ENCODE data around the gene BNIP3.

DNA sequence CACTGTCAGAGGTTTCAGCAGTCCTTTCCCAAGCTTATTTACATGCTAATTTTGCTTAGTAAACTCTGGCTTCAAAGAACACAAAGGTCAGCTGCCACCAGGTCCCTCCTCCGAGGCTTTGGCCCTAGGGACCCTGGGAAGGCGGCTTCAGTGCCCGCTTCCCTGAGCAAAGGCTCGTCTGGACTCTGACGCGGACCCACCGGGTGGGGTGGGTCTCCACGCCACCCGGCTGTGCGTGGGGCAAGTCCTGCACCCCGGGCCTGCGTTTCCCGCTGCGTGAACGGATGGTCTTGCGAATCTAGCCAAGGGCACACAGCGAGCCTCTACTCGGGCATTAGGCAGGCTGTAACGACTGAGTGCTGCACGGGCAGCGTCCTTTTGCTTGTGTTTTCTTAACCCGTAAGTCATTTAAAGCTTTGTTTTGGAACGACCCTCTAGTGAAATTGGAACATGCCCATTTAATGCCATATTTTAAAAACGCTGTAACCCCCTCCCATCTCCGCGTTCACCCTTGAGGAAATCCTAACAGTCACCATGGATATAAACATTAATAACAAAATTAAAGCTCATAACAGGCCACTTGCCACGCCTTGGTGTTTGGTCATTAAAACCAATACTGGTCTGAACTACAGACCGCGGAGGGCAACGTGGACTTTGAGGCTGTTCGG, 828 bp downstream of the BNIP3 start:
- TF ChIP-seq GATA2 (IDR thresholded peaks at IDR 0.05; ENCODE audit: low read depth, low read length): no peak
- TF ChIP-seq GATA3 (IDR thresholded peaks at IDR 0.05; ENCODE audit: low read depth, low read length): no peak

Measured in SH-SY5Y (cell line).